SH-SY5Y (cell line): ENCODE results near the gene MOB1A.
A peak's percentile ranks its signal among the peaks of the same experiment; 100 is the strongest.

Experiments
- GATA2 ChIP-seq: IDR thresholded peaks from 2 replicates; pipeline ENCODE4 v1.6.1; 2011; ENCODE audit warnings: mild to moderate bottlenecking, low read depth, low read length
- GATA3 ChIP-seq: IDR thresholded peaks from 2 replicates; pipeline ENCODE4 v1.6.1; 2011; ENCODE audit warnings: low read depth, mild to moderate bottlenecking, low read length, moderate library complexity

MOB1A gene

GRCh38 chr2:74205596-74205995 is 26.9 kb upstream of the MOB1A start:
- TF ChIP-seq GATA3 (no peak), GATA2 (no peak)

GRCh38 chr2:74205113-74205512 is 26.4 kb upstream of the MOB1A start:
- TF ChIP-seq GATA2 = no peak
- no peak for TF ChIP-seq GATA3

- TF ChIP-seq GATA2 = no peak
- TF ChIP-seq GATA3 = no peak
Observed at GRCh38 chr2:74204436-74204835, 25.8 kb upstream of the MOB1A start.

GRCh38 chr2:74201596-74201995 is 22.9 kb upstream of the MOB1A start:
- TF ChIP-seq GATA3 = no peak
- no peak for TF ChIP-seq GATA2

GRCh38 chr2:74201196-74201595 is 22.5 kb upstream of the MOB1A start:
- TF ChIP-seq GATA2 (no peak), GATA3 (no peak)

- TF ChIP-seq GATA3 (no peak), GATA2 (no peak)
Observed at GRCh38 chr2:74199871-74200305, 21.2 kb upstream of the MOB1A start.

- TF ChIP-seq GATA3 (no peak), GATA2 (no peak)
Observed at GRCh38 chr2:74199275-74199701, 20.6 kb upstream of the MOB1A start.

- TF ChIP-seq GATA2 (peak; percentile 32), GATA3 (no peak)
Observed at GRCh38 chr2:74198461-74199274, 20.0 kb upstream of the MOB1A start, which contains the start of gene MTHFD2. MTHFD2 (plus strand) TSS chr2:74198615; CDS start chr2:74198642, 27 bp downstream.

- TF ChIP-seq GATA3 (no peak), GATA2 (no peak)
Observed at GRCh38 chr2:74198023-74198460, 19.4 kb upstream of the MOB1A start.

GRCh38 chr2:74197049-74197448 is 18.4 kb upstream of the MOB1A start:
- TF ChIP-seq GATA2 = no peak
- no peak for TF ChIP-seq GATA3

- TF ChIP-seq GATA3 = no peak
- TF ChIP-seq GATA2 = no peak
Observed at GRCh38 chr2:74194799-74195198, 16.1 kb upstream of the MOB1A start.

- no peak for TF ChIP-seq GATA3
- no peak for TF ChIP-seq GATA2
Observed at GRCh38 chr2:74191596-74192380, 13.1 kb upstream of the MOB1A start.

- TF ChIP-seq GATA3 = no peak
- TF ChIP-seq GATA2 = no peak
Observed at GRCh38 chr2:74188696-74189095, 10.0 kb upstream of the MOB1A start.

GRCh38 chr2:74188018-74188601 is 9.4 kb upstream of the MOB1A start:
- no peak for TF ChIP-seq GATA3
- TF ChIP-seq GATA2 = no peak
